ENCODE results near the gene RO60. TPM values are rescaled to one million over a fixed set of nuclear protein-coding genes. Genes with fewer than 3 reads are reported as not detected.

The RO60 gene
- total RNA-seq, 1 donor from 2014 or later = 200 TPM

- Histone ChIP-seq H3K79me2 (ENCODE audit: low read depth) (peaks cover 96% of the 10 kb centered on the region), H4K20me1 (ENCODE audit: low read depth) (peaks cover 67% of the 10 kb centered on the region)
Observed at GRCh38 chr1:193069748-193070385, 10.5 kb downstream of the RO60 start.

DNA sequence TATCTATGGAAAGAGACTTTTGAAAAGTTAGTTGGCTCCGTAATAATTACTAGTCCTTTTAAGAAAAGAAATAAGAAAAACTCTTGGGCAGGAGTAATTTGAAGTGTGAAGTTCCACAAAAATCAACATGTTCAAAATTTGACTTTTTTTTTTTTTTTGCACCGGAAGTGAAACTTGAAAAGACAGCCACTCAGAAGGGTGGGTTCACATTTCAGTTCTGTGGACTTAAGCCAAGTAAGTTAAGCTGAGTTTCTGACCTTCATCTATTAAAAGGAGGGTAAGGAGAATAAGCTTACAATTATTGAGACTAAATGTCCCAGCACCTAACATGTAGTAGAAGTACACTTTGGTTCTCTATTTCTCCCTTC, 11.0 kb downstream of the RO60 start:
- Histone ChIP-seq H4K20me1 (ENCODE audit: low read depth) (peaks cover 62% of the 10 kb centered on the region), H3K36me3 (peaks cover 9% of the 10 kb centered on the region)

More at GRCh38 chr1:193069748-193070385, 10.5 kb downstream of the RO60 start:
- H3K9ac ChIP-seq = no peak overlapping the region
- H3K27ac ChIP-seq = no peak overlapping the region
- peaks cover 20% of the 10 kb centered on the region for H3K36me3 Mint-ChIP-seq
- no peaks in the 10 kb centered on the region for H3K27me3 ChIP-seq
- no peaks in the 10 kb centered on the region for H3F3A ChIP-seq (ENCODE audit: low read depth)
- H3K4me3 ChIP-seq = no peak overlapping the region
- no peak overlapping the region for H2AFZ ChIP-seq (replicated peaks)
- DNase-seq (ENCODE audit: low spot score) = peak; percentile 44
- H3K4me1 Mint-ChIP-seq = peaks cover 5% of the 10 kb centered on the region
- H3K9me3 Mint-ChIP-seq = no peaks in the 10 kb centered on the region
- H3K4me2 ChIP-seq = no peak overlapping the region
- no peak overlapping the region for H3K27ac Mint-ChIP-seq
- TF ChIP-seq, protein P1, sequence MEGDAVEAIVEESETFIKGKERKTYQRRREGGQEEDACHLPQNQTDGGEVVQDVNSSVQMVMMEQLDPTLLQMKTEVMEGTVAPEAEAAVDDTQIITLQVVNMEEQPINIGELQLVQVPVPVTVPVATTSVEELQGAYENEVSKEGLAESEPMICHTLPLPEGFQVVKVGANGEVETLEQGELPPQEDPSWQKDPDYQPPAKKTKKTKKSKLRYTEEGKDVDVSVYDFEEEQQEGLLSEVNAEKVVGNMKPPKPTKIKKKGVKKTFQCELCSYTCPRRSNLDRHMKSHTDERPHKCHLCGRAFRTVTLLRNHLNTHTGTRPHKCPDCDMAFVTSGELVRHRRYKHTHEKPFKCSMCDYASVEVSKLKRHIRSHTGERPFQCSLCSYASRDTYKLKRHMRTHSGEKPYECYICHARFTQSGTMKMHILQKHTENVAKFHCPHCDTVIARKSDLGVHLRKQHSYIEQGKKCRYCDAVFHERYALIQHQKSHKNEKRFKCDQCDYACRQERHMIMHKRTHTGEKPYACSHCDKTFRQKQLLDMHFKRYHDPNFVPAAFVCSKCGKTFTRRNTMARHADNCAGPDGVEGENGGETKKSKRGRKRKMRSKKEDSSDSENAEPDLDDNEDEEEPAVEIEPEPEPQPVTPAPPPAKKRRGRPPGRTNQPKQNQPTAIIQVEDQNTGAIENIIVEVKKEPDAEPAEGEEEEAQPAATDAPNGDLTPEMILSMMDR (IDR thresholded peaks at IDR 0.05) = peak; percentile 61
- no peak for TF ChIP-seq EZH2 (IDR thresholded peaks at IDR 0.05)
- no peaks in the 10 kb centered on the region for H3K27me3 Mint-ChIP-seq (ENCODE audit: insufficient read depth, low read depth)
- H3K9me3 ChIP-seq (ENCODE audit: low read depth) = no peaks in the 10 kb centered on the region
- no peaks in the 10 kb centered on the region for H3K4me1 ChIP-seq
- H3K4me3 Mint-ChIP-seq = no peak overlapping the region
- H3K36me3 ChIP-seq = peaks cover 9% of the 10 kb centered on the region

GRCh38 chr1:193070942-193071341, 11.5 kb downstream of the RO60 start:
- Histone ChIP-seq H3K4me1 (no peaks in the 10 kb centered on the region), H3K9ac (no peak overlapping the region), H3K27ac (no peak overlapping the region), H3K4me2 (no peak overlapping the region), H3F3A (ENCODE audit: low read depth) (no peaks in the 10 kb centered on the region), H3K27me3 (no peaks in the 10 kb centered on the region), H3K9me3 (ENCODE audit: low read depth) (no peaks in the 10 kb centered on the region), H3K79me2 (ENCODE audit: low read depth) (peaks cover 96% of the 10 kb centered on the region), H3K36me3 (peaks cover 9% of the 10 kb centered on the region), H4K20me1 (ENCODE audit: low read depth) (peaks cover 56% of the 10 kb centered on the region), H2AFZ (replicated peaks) (no peak overlapping the region), H3K4me3 (no peak overlapping the region)
- no peaks in the 10 kb centered on the region for H3K27me3 Mint-ChIP-seq (ENCODE audit: insufficient read depth, low read depth)
- no peak overlapping the region for H3K27ac Mint-ChIP-seq
- H3K4me3 Mint-ChIP-seq = no peak overlapping the region
- DNase-seq (ENCODE audit: low spot score) = no peak
- peaks cover 4% of the 10 kb centered on the region for H3K9me3 Mint-ChIP-seq
- peaks cover 5% of the 10 kb centered on the region for H3K4me1 Mint-ChIP-seq
- peaks cover 24% of the 10 kb centered on the region for H3K36me3 Mint-ChIP-seq
- TF ChIP-seq, protein P1 (IDR thresholded peaks at IDR 0.05) = no peak
- TF ChIP-seq EZH2phosphoT487 (IDR thresholded peaks at IDR 0.05) (no peak), EZH2 (IDR thresholded peaks at IDR 0.05) (no peak)

More for the DNA sequence above, 11.0 kb downstream of the RO60 start:
- no peak overlapping the region for H3K4me2 ChIP-seq
- H3K27ac ChIP-seq = no peak overlapping the region
- TF ChIP-seq EZH2 (IDR thresholded peaks at IDR 0.05) (no peak), EZH2phosphoT487 (IDR thresholded peaks at IDR 0.05) (no peak)
- TF ChIP-seq, protein P1 (IDR thresholded peaks at IDR 0.05) = no peak
- Mint-ChIP-seq H3K4me3 (no peak overlapping the region), H3K36me3 (peaks cover 20% of the 10 kb centered on the region), H3K9me3 (no peaks in the 10 kb centered on the region), H3K27me3 (ENCODE audit: insufficient read depth, low read depth) (no peaks in the 10 kb centered on the region), H3K27ac (no peak overlapping the region), H3K4me1 (peaks cover 5% of the 10 kb centered on the region)
- no peak overlapping the region for H2AFZ ChIP-seq (replicated peaks)
- H3K9ac ChIP-seq = no peak overlapping the region
- H3K9me3 ChIP-seq (ENCODE audit: low read depth) = no peaks in the 10 kb centered on the region
- H3K27me3 ChIP-seq = no peaks in the 10 kb centered on the region
- no peak for DNase-seq (ENCODE audit: low spot score)
- H3F3A ChIP-seq (ENCODE audit: low read depth) = no peaks in the 10 kb centered on the region
- H3K79me2 ChIP-seq (ENCODE audit: low read depth) = peaks cover 96% of the 10 kb centered on the region
- H3K4me3 ChIP-seq = no peak overlapping the region
- H3K4me1 ChIP-seq = no peaks in the 10 kb centered on the region
